H1 (cell line): ENCODE results near the gene FAM171A1. TPM values are rescaled to one million over a fixed set of nuclear protein-coding genes. Genes with fewer than 3 reads are reported as not detected.

Experiments used
- CTCF ChIA-PET: fragments of 300-600 bp; sonication (Branson Sonifier 250); formaldehyde crosslinking; loops from one replicate; lab custom pipeline; 2021; ENCODE audit not compliant: partially characterized antibody; lab: Charles Lee
- POLR2A ChIA-PET: fragments of 300-600 bp; sonication (Branson Sonifier 250); formaldehyde crosslinking; loops from one replicate; lab custom pipeline; 2021; ENCODE audit warnings: inconsistent platforms; ENCODE audit not compliant: partially characterized antibody; lab: Charles Lee
- DNase-seq, 2 experiments: peaks; one replicate each; pipeline versions ENCODE4 v3.0.0 to v3.0.0-alpha.2; 2010 to 2022; ENCODE audit warnings: low spot score in 2 of 2, low read depth in 1 of 2, mixed read lengths in 1 of 2
- FAIRE-seq: peaks from 2 replicates; lab custom pipeline; 2011; peaks lifted over from hg19 to GRCh38; lab: Jason Lieb, UNC
- H2AFZ ChIP-seq: 2 replicates; pipeline ENCODE4 v1.8.1; 2012; ENCODE audit warnings: low read length, inconsistent platforms
- H2AK5ac ChIP-seq: 2 replicates; pipeline ENCODE4 v1.6.1; 2013; ENCODE audit warnings: low read depth, low read length
- H2BK120ac ChIP-seq: replicated peaks from 2 replicates; pipeline ENCODE3; 2013; ENCODE audit warnings: low read depth, low read length, inconsistent platforms
- H2BK12ac ChIP-seq: 2 replicates; pipeline ENCODE4 v1.6.1; 2013; ENCODE audit warnings: low read depth, low read length
- H2BK15ac ChIP-seq: 2 replicates; pipeline ENCODE4 v1.6.1; 2013; ENCODE audit warnings: low read length
- H2BK20ac ChIP-seq: 2 replicates; pipeline ENCODE4 v1.6.1; 2013; ENCODE audit warnings: low read length
- H2BK5ac ChIP-seq: 2 replicates; pipeline ENCODE4 v1.6.1; 2013; ENCODE audit warnings: low read depth, low read length
- H3K14ac ChIP-seq: 2 replicates; pipeline ENCODE4 v1.6.1; 2013; ENCODE audit warnings: inconsistent platforms; ENCODE audit not compliant: insufficient read length
- H3K18ac ChIP-seq: 2 replicates; pipeline ENCODE4 v1.6.1; 2013; ENCODE audit warnings: low read length; ENCODE audit errors: extremely low read depth
- H3K23ac ChIP-seq: 2 replicates; pipeline ENCODE4 v1.6.1; 2013; ENCODE audit warnings: inconsistent platforms; ENCODE audit not compliant: insufficient read length
- H3K23me2 ChIP-seq: 2 replicates; pipeline ENCODE4 v1.6.1; 2013; ENCODE audit warnings: low read depth, low read length
- H3K27ac ChIP-seq: 2 replicates; pipeline ENCODE4 v1.6.1; 2011; ENCODE audit warnings: low read depth, low read length, inconsistent platforms
- H3K27me3 ChIP-seq, 4 experiments: replicated peaks in 1 of 4; 1 replicate in 1 of 4; 2 replicates in 3 of 4; pipeline versions ENCODE4 v1.6.1 to v1.8.1; 2011 to 2013; ENCODE audit warnings: low read length in 3 of 4, mild to moderate bottlenecking in 3 of 4, inconsistent platforms in 2 of 4, mixed read lengths in 2 of 4, moderate library complexity in 1 of 4; ENCODE audit not compliant: control insufficient read depth in 3 of 4, insufficient read depth in 3 of 4; ENCODE audit errors: extremely low read depth in 1 of 4
- H3K36me3 ChIP-seq, 4 experiments: 2 replicates each; pipeline versions ENCODE4 v1.6.1 to v1.8.1; 2011 to 2013; ENCODE audit warnings: mild to moderate bottlenecking in 4 of 4, low read length in 3 of 4, moderate library complexity in 2 of 4, control low read depth in 1 of 4, inconsistent platforms in 1 of 4; ENCODE audit not compliant: insufficient read depth in 4 of 4, control insufficient read depth in 2 of 4
- H3K4ac ChIP-seq: replicated peaks from 2 replicates; pipeline ENCODE3; 2013; ENCODE audit warnings: low read length, low read depth, mixed read lengths, inconsistent platforms; ENCODE audit not compliant: insufficient read length
- H3K4me1 ChIP-seq, 4 experiments: replicated peaks in 1 of 4; 1 replicate in 1 of 4; 2 replicates in 3 of 4; pipeline versions ENCODE4 v1.6.1 to v1.8.1; 2011 to 2013; ENCODE audit warnings: low read length in 3 of 4, inconsistent platforms in 2 of 4, mixed read lengths in 1 of 4; ENCODE audit not compliant: insufficient read depth in 4 of 4, control insufficient read depth in 3 of 4
- H3K4me2 ChIP-seq, 2 experiments: 2 replicates each; pipeline versions ENCODE4 v1.6.1 to v1.8.1; 2011 to 2013; ENCODE audit warnings: low read depth in 2 of 2, low read length in 2 of 2, control low read depth in 1 of 2, inconsistent platforms in 1 of 2, mild to moderate bottlenecking in 1 of 2; ENCODE audit not compliant: insufficient read depth in 1 of 2
- H3K4me3 ChIP-seq, 4 experiments: fragments of 200-600, 300-600 bp in 1 of 4; sonication (generic), shearing (Covaris generic), sonication (Bioruptor Twin) in 1 of 4; 2 replicates each; pipeline versions ENCODE4 v1.5.1 to v1.8.1; 2011 to 2016; ENCODE audit warnings: low read length in 4 of 4, low read depth in 3 of 4, control low read depth in 2 of 4, inconsistent platforms in 2 of 4, mild to moderate bottlenecking in 2 of 4, mixed read lengths in 1 of 4, moderate library complexity in 1 of 4; ENCODE audit not compliant: insufficient read depth in 2 of 4; ENCODE audit errors: extremely low read depth in 1 of 4
- H3K56ac ChIP-seq: replicated peaks from 2 replicates; pipeline ENCODE3; 2013; ENCODE audit warnings: low read depth, mild to moderate bottlenecking, mixed read lengths, low read length, inconsistent platforms; ENCODE audit not compliant: insufficient read length
- H3K79me1 ChIP-seq: 2 replicates; pipeline ENCODE4 v1.6.1; 2013; ENCODE audit warnings: low read depth, low read length, control low read depth
- H3K79me2 ChIP-seq, 2 experiments: 2 replicates each; pipeline versions ENCODE4 v1.6.1 to v1.8.1; 2012 to 2013; ENCODE audit warnings: low read length in 2 of 2, mild to moderate bottlenecking in 2 of 2, inconsistent platforms in 1 of 2; ENCODE audit not compliant: insufficient read depth in 2 of 2, control insufficient read depth in 1 of 2
- H3K9ac ChIP-seq, 4 experiments: replicated peaks in 1 of 4; 1 replicate in 1 of 4; 2 replicates in 3 of 4; pipeline versions ENCODE4 v1.6.1 to v1.8.1; 2011 to 2013; ENCODE audit warnings: low read depth in 3 of 4, low read length in 3 of 4, control low read depth in 2 of 4, mild to moderate bottlenecking in 2 of 4, moderate library complexity in 2 of 4, inconsistent platforms in 1 of 4; ENCODE audit errors: extremely low read depth in 1 of 4
- H3K9me3 ChIP-seq, 2 experiments: 2 replicates each; pipeline versions ENCODE4 v1.6.1 to v1.8.1; 2012 to 2013; ENCODE audit warnings: mild to moderate bottlenecking in 2 of 2, moderate library complexity in 2 of 2, control low read depth in 1 of 2, inconsistent platforms in 1 of 2, low read depth in 1 of 2, low read length in 1 of 2, mixed read lengths in 1 of 2; ENCODE audit not compliant: insufficient read depth in 2 of 2
- H4K20me1 ChIP-seq, 2 experiments: replicated peaks in 1 of 2; 2 replicates each; pipeline versions ENCODE3 to v1.8.1; 2011 to 2013; ENCODE audit warnings: inconsistent platforms in 2 of 2, low read length in 2 of 2, mild to moderate bottlenecking in 1 of 2; ENCODE audit not compliant: insufficient read depth in 2 of 2, control insufficient read depth in 1 of 2
- H4K5ac ChIP-seq: 2 replicates; pipeline ENCODE4 v1.6.1; 2013; ENCODE audit warnings: low read length, low read depth, mixed read lengths, inconsistent platforms; ENCODE audit not compliant: insufficient read length
- H4K8ac ChIP-seq: 2 replicates; pipeline ENCODE4 v1.8.0; 2013; ENCODE audit warnings: mild to moderate bottlenecking, moderate library complexity, low read length, inconsistent platforms; ENCODE audit not compliant: insufficient read depth; ENCODE audit errors: extremely low read depth
- H4K91ac ChIP-seq: replicated peaks from 2 replicates; pipeline ENCODE3; 2013; ENCODE audit warnings: low read length, mixed read lengths, inconsistent platforms; ENCODE audit not compliant: insufficient read length
- ASH2L ChIP-seq: fragments of 200-600, 300-600 bp; sonication (generic); IDR thresholded peaks from one replicate; pipeline ENCODE4 v1.7.1; 2017; ENCODE audit warnings: low read length
- CBX8 ChIP-seq: fragments of 300-800, 300-1000 bp; sonication (generic); IDR thresholded peaks from 2 replicates; pipeline ENCODE4 v1.7.1; 2016; ENCODE audit warnings: low read depth, low read length, borderline replicate concordance
- FOSL1 ChIP-seq: IDR thresholded peaks from 2 replicates; pipeline ENCODE4 v1.6.1; 2011; ENCODE audit warnings: mild to moderate bottlenecking, low read depth, low read length, moderate library complexity; ENCODE audit not compliant: insufficient read depth
- POU5F1 ChIP-seq: IDR thresholded peaks from 2 replicates; pipeline ENCODE4 v1.6.1; 2011; ENCODE audit warnings: low read depth, mild to moderate bottlenecking, low read length, moderate library complexity
- RNF2 ChIP-seq: fragments of 200-900, 300-1000 bp; sonication (generic); IDR thresholded peaks from 2 replicates; pipeline ENCODE4 v1.7.1; 2016; ENCODE audit warnings: borderline replicate concordance, low read depth, mild to moderate bottlenecking, antibody characterized with exemption, low read length; ENCODE audit not compliant: poor library complexity, severe bottlenecking; ENCODE audit errors: missing control alignments
- ZNF274 ChIP-seq: IDR thresholded peaks from 2 replicates; pipeline ENCODE4 v1.7.0; 2012; ENCODE audit warnings: low read length, borderline replicate concordance; ENCODE audit errors: extremely low read depth
- WGBS, 2 experiments: shearing (Covaris generic) in 1 of 2; methylation state at CpG; one replicate each; pipeline versions ENCODE4 v1.1.6 to v1.1.7; 2013 to 2015; ENCODE audit warnings: low lambda C conversion rate in 2 of 2, mixed read lengths in 2 of 2, inconsistent platforms in 1 of 2, low coverage in 1 of 2, missing lambda C conversion rate in 1 of 2; ENCODE audit not compliant: insufficient replicate concordance in 2 of 2, insufficient coverage in 1 of 2, insufficient read length in 1 of 2; ENCODE audit errors: extremely low coverage in 1 of 2, missing lambda C conversion rate in 1 of 2; 5-methylcytosine and 5-hydroxymethylcytosine counted together
- polyA plus RNA-seq, 7 experiments: library from polyadenylated mRNA; depleted of rRNA in 3 of 7; stranded (reverse) in 5 of 7; unstranded in 2 of 7; fragments of >200 nt in 5 of 7; fragments of 200-250 nt in 2 of 7; gene quantifications; 1 replicate in 5 of 7; 2 replicates in 1 of 7; 4 replicates in 1 of 7; pipeline versions ENCODE4 v1.2.1 to v1.2.3, GENCODE V29; 2011 to 2013; ENCODE audit warnings: missing spikeins in 2 of 7, mixed read lengths in 2 of 7
- total RNA-seq: library from RNA; stranded (reverse); fragmentation: NEBNext Ultra II Directional; extraction: Animal tissue kit (Norgen Biotek cat#: 25700); gene quantifications from 2 replicates; pipeline ENCODE4 v1.2.1, GENCODE V29; 2021
- TF ChIP-seq, protein P1 (sequence below), 3 experiments: IDR thresholded peaks; 1 replicate in 2 of 3; 2 replicates in 1 of 3; pipeline versions ENCODE4 v1.5.1 to v1.6.1; 2011; ENCODE audit warnings: low read length in 3 of 3, mild to moderate bottlenecking in 3 of 3, inconsistent platforms in 2 of 3, low read depth in 1 of 3, moderate library complexity in 1 of 3; ENCODE audit not compliant: insufficient read depth in 1 of 3; ENCODE audit errors: control extremely low read depth in 1 of 3

Gene FAM171A1
- total and polyA plus RNA-seq, 2 of the 8 experiments (the other 6 are each of a cell fraction or from before 2014, with no cell fraction given) = 26.6 to 42.1 TPM

GRCh38 chr10:15341502-15342128 is 29.5 kb downstream of the FAM171A1 start:
- Histone ChIP-seq H3K27me3 (no peaks in the 10 kb centered on the region), H4K8ac (no peak overlapping the region), H2BK15ac (no peak overlapping the region), H3K4me3 (no peak overlapping the region), H3K4ac (no peak overlapping the region), H3K9me3 (no peaks in the 10 kb centered on the region), H2BK12ac (no peak overlapping the region), H3K4me2 (no peak overlapping the region), H4K20me1 (peaks cover 0 to 2% of the 10 kb centered on the region in 2 experiments), H3K23ac (no peak overlapping the region), H3K14ac (no peak overlapping the region), H3K4me1 (peaks cover 0 to 4% (median 2%) of the 10 kb centered on the region in 4 experiments; a peak in 2 of 7 replicates), H2AFZ (no peak overlapping the region), H3K79me2 (peaks cover 0 to 23% of the 10 kb centered on the region in 2 experiments; a peak in 2 of 4 replicates), H3K23me2 (no peaks in the 10 kb centered on the region), H2BK120ac (no peak overlapping the region), H3K36me3 (no peaks in the 10 kb centered on the region), H4K91ac (no peak overlapping the region), H3K27ac (no peak overlapping the region), H3K18ac (no peak overlapping the region), H2AK5ac (no peak overlapping the region; the same call in 1 of the 2 replicates), H3K56ac (no peak overlapping the region), H2BK5ac (no peak overlapping the region), H3K9ac (no peak overlapping the region), H3K79me1 (peaks cover 7% of the 10 kb centered on the region), H2BK20ac (no peak overlapping the region), H4K5ac (no peak overlapping the region)
- FAIRE-seq (no peak), DNase-seq (no peak)
- POLR2A ChIA-PET = interaction anchor here (1.1 kb wide), 1 partner anchor 10 kb away, joined by 3 read pairs; no protein-coding TSS in a partner anchor
- CTCF ChIA-PET = interaction anchor here (0.7 to 1.3 kb wide), 3 partner anchors 12 to 80 kb away, joined by 3 to 4 read pairs (median 3); no protein-coding TSS in a partner anchor
- 84% methylated on average over 7 of the region's 7 CpGs; no CpG with 5 or more reads in 1 of the 2 experiments for WGBS, 2 experiments
- TF ChIP-seq, protein P1, sequence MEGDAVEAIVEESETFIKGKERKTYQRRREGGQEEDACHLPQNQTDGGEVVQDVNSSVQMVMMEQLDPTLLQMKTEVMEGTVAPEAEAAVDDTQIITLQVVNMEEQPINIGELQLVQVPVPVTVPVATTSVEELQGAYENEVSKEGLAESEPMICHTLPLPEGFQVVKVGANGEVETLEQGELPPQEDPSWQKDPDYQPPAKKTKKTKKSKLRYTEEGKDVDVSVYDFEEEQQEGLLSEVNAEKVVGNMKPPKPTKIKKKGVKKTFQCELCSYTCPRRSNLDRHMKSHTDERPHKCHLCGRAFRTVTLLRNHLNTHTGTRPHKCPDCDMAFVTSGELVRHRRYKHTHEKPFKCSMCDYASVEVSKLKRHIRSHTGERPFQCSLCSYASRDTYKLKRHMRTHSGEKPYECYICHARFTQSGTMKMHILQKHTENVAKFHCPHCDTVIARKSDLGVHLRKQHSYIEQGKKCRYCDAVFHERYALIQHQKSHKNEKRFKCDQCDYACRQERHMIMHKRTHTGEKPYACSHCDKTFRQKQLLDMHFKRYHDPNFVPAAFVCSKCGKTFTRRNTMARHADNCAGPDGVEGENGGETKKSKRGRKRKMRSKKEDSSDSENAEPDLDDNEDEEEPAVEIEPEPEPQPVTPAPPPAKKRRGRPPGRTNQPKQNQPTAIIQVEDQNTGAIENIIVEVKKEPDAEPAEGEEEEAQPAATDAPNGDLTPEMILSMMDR (IDR thresholded peaks at IDR 0.05; ENCODE audit: control extremely low read depth in 1 of 3, insufficient read depth in 1 of 3, low read depth in 1 of 3, low read length in 3 of 3) = no peak
- no peak for TF ChIP-seq FOSL1
- TF ChIP-seq CBX8 = no peak
- TF ChIP-seq RNF2 = no peak
- TF ChIP-seq ASH2L = no peak
- no peak for TF ChIP-seq ZNF274
- no peak for TF ChIP-seq POU5F1
